Activated gamma-delta T cell treated with anti-CD3 and anti-CD28 coated beads, Interleukin-2, amount 50 U/mL, for 16 hours (primary cell): ENCODE measurements around the gene GABRR3.
"Not testable (repeated sequence)": the region's sequence is repeated elsewhere in the genome, so short reads cannot be mapped to it uniquely, and the experiment has no call there.

ENCODE experiments used
- DNase-seq: peaks from one replicate; pipeline ENCODE4 v3.0.0-alpha.2; 2020; ENCODE audit warnings: low read depth

The GABRR3 gene

GRCh38 chr3:98021830-98022560, 13.1 kb downstream of the GABRR3 start:
- no peak for DNase-seq

GRCh38 chr3:98020412-98020811, 14.7 kb downstream of the GABRR3 start:
- DNase-seq = no peak

GRCh38 chr3:98018301-98018700, 16.8 kb downstream of the GABRR3 start:
- no peak for DNase-seq

- no peak for DNase-seq
These were observed 20.9 kb downstream of the GABRR3 start for GRCh38 chr3:98014268-98014585.

GRCh38 chr3:98013411-98014267, 21.5 kb downstream of the GABRR3 start:
- DNase-seq = no peak

DNA sequence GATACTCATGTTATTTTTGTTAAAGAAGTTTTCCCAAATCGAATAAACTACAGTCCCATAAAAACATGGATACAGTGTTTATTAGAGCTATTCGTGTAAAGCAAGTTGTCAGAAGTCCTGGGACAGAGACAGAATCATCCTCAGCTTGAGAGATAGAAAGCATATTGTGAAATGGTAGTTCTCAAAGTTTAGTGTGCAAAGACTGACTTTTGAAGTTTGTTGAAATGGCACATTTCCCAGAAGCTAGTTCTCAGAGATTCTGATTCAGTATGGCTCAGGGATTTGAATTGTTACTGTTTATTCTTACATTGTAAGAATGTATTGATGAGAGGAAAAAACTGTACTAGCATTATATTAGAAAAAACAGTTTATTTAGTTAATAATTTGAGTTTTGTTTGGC, 22.1 kb downstream of the GABRR3 start:
- DNase-seq = no peak

DNA sequence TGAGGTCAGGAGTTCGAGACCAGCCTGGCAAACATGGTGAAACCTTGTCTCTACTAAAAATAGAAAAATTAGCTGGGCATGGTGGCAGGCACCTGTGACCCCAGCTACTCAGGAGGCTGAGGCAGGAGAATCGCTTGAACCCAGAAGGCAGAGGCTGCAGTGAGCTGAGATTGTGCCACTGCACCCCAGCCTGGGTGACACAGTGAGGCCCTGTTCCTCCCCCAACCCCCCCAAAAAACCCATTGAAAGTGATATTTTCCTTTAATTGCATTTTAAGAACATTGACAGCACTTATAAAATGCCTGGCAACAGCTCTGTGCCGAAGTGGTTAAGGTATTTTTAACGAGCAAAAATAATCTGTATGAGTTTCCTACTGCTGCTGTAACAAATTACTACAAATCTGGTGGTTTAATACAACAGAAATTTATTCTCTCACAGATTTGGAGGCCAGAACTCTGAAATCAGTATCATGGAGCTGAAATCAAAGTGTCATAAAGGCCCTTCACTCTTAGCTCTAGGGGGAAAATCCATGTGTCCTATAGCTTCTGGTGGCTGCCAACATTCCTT, 24.1 kb downstream of the GABRR3 start:
- DNase-seq = not testable (repeated sequence)

GRCh38 chr3:98010194-98010882, 24.8 kb downstream of the GABRR3 start:
- no peak for DNase-seq

GRCh38 chr3:98008855-98009254, 26.3 kb downstream of the GABRR3 start:
- DNase-seq = no peak

DNA sequence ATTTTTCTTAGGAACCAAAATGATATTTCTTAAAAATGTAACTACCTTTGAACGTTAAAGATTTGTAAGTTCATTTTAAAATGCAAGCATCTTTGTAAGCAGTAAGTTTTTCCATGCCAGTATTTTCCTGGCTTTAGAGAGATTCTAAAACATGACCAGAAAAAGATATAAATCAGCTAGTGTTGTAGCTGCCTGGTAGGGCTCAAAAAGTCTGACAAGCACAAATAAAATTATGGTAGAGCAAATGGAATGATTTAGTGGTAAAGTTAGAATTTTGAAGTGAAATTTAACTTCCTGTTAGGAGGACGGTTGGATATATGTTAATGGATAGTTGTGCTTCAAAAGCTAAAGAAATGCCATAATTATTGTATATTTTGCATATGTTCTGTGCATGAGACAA, 29.7 kb downstream of the GABRR3 start:
- no peak for DNase-seq

GRCh38 chr3:98004721-98005120, 30.4 kb downstream of the GABRR3 start:
- no peak for DNase-seq

DNA sequence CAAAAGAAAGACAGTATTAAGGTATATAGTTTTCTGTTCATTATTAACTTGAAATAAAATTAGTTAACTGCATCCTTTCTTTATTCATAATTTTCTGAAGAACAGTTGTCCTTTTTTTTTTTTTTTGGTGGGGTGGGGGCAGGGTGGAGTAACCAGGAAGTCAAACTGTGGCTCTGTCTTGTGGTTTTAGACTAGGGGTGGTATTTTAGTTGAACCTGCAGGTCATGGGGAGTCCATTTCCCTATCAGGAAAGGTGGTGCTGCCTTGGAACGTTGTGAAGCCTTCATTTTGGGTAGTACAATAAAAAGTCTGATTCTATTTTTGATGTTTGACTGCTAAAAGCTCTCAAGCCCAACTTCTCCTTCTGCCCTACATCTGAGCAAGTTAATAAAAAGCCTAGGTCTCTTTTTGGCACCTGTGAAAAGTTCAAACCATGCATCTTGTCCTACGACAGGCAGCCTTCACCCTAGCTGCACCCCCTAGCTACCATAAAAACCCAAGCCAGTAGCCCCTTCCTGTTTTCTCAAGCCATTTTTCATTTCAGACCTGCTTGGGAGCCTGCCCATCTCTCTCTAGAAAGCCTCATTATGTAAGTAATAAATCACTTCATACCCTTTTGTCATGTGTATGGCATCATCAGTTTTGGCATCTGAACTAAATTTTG, 31.7 kb downstream of the GABRR3 start:
- no peak for DNase-seq

DNA sequence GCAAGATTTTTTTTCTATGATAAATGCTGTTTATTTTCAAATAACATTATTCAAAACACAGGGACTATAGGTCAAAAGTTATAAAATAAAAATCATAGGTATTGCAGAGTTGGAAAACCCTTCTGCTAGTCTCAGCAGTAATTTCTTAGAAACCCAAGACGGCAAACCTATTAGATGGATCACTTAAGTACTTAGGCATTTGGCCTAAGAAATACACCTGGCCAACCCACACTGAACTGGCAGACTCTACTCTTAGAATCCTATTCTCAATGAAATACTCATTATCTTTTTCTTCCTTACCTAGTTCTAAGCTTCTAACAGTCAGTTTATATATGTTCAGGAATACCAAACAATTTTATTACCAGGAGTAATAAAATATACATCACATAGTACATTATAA, 32.4 kb downstream of the GABRR3 start:
- no peak for DNase-seq

DNA sequence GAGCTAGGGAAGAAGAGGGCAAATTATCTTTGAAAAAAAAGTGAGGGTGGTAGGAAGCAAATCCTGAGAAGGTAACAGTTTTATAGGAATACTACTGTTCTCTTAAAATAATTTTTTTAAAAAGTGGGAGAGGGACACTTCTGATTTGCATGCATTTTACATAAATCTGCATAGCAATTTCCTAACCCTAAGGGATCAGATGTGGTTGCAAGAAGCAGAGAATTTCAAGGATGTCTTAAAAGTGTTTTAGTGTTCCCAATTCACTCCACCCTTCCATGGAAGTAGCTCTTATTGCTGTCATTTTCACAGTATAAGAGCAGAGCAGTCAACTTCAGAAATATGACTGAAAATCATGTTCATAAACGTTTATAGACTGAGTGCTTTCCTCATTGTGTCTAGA, 35.1 kb downstream of the GABRR3 start:
- DNase-seq = no peak

GRCh38 chr3:97999103-97999502, 36.0 kb downstream of the GABRR3 start:
- no peak for DNase-seq

- DNase-seq = no peak
These were observed 38.1 kb downstream of the GABRR3 start for GRCh38 chr3:97996988-97997387.

DNA sequence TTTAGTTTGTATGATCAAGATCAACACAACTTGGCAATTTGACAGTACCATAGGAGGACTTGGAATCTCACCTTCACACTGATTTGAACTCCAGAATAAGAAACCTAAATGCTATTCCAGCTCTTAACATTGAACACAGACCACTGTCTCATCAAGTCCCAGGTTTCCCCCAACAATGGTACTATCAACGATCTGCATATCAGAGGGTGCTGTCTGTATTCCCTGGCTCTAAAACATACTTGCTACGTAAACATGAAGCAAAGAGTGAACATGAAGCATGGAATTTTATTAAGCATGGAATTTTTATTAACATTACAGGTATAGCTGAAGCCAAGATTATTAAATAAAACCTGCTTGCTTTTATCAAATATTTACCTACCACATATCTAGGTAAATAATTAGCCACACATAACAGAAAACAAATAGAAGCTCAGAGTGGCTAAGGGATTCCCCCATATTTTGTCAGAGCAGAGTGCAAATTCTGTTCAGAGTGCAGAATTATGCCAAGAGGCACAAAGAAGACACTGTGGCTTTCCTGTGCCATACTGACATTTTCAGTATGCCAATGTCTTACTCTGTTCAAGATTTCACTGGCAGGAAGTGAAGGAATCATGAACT, 40.7 kb downstream of the GABRR3 start:
- DNase-seq = no peak

DNA sequence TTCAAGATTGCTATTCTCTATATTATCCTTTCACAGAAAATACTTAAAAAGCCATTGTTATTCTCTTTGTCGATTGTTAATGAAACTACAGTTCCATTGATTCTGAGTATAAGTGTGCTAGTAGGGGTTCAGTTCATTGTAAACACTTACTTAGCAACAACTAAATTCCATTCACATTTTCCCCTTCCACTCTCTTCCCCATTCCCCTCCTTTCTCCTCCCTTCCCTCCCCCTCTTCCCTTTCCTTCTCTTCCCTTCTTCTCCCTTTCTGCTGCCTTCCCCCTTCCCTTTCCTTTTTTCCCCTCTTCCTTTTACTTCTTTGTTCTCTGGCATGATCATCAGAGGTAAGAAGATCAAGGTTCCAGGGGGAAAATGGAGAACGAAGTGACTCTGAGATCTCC, 41.6 kb downstream of the GABRR3 start:
- DNase-seq = no peak

GRCh38 chr3:97992547-97993173, 42.5 kb downstream of the GABRR3 start:
- no peak for DNase-seq

DNA sequence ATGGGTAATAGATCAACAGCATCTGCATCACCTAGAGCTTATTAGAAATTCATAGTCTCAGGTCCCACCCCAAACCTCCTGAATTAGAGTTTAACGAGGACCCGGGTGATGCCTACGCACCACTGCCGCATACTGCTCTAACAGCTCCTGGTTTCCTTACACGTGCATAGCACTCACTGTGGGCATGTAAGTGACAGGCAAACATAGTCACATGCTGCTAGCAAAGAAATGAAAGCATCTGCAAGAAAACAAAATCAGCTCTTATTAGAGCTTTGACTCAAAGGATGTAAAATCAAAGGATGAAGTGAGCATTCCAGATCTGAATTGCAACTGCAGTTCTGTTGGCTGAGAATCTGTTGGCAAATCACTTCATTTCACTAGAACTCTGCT, 43.8 kb downstream of the GABRR3 start:
- no peak for DNase-seq

GRCh38 chr3:97990624-97991292, 44.4 kb downstream of the GABRR3 start:
- no peak for DNase-seq
